GM15510 (cell line): Measurements from ENCODE around the gene GNLY.

Experiments used
- POLR2A ChIP-seq: IDR thresholded peaks from 3 replicates; pipeline ENCODE4 v1.6.1; 2011; ENCODE audit warnings: borderline replicate concordance; ENCODE audit not compliant: insufficient read length; ENCODE audit errors: extremely low read depth

GNLY gene

GRCh38 chr2:85698184-85698879 lies 4.2 kb downstream of the GNLY start:
- TF ChIP-seq POLR2A = no peak

- no peak for TF ChIP-seq POLR2A
Measured at GRCh38 chr2:85698880-85699254, 4.7 kb downstream of the GNLY start.

DNA sequence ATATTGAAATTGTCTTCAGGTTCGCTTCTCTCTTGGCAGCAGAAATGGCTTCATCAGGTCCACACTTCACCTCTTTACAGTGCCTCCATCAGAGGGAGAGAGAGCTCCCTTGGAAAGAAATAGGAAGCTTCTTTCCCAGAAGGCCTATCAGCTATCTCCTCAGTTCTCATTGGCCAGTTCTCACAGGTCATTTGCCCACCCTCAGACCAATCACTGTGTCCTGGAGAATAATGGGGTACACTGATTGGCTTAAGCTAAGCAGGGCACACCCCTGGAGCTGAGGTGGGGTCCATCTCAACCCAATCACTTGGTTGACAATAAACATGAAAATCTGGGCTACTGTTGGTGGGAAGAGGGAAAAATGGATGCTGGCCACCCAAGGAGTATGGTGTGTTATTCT lies 5.2 kb downstream of the GNLY start:
- TF ChIP-seq POLR2A = no peak

DNA sequence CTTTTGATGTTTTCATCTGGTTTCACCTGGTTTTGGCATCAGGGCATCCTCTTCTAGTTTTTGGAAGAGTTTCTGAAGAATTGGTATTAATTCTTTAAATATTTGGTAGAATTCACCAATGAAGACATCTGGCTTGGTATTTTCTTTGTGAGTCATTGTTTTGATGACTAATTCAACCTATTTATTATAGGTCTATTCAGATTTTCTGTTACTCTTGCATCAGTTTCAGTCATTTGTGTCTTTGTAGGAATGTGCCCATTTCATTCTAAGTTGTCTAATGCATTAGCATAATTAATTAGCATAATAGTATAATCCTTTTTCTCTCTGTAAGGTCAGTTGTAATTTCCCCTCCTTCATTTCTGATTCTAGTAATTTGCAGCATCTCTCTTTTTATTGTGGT lies 8.0 kb downstream of the GNLY start:
- TF ChIP-seq POLR2A = no peak

- TF ChIP-seq POLR2A = no peak
Measured at GRCh38 chr2:85702800-85703199, 8.6 kb downstream of the GNLY start.

- TF ChIP-seq POLR2A = no peak
Measured at GRCh38 chr2:85703329-85703728, 9.2 kb downstream of the GNLY start.

DNA sequence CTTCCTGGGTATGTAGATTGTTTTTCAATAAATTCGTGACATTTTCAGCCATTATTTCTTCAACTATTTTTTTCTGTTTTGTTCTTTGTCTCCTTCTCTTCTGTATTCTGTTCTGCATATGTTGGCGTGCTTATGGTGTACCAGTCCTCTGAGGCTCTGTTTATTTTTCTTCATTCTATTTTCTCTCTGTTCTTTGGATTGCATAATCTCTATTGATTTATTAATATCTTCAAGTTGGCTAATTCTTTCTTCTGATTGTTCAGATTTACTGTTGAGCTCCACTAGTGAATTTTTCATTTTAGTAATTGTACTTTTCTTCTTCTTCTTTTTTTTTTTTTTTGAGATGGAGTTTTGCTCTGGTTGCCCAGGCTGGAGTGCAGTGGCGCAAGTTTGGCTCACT lies 9.9 kb downstream of the GNLY start:
- no peak for TF ChIP-seq POLR2A

DNA sequence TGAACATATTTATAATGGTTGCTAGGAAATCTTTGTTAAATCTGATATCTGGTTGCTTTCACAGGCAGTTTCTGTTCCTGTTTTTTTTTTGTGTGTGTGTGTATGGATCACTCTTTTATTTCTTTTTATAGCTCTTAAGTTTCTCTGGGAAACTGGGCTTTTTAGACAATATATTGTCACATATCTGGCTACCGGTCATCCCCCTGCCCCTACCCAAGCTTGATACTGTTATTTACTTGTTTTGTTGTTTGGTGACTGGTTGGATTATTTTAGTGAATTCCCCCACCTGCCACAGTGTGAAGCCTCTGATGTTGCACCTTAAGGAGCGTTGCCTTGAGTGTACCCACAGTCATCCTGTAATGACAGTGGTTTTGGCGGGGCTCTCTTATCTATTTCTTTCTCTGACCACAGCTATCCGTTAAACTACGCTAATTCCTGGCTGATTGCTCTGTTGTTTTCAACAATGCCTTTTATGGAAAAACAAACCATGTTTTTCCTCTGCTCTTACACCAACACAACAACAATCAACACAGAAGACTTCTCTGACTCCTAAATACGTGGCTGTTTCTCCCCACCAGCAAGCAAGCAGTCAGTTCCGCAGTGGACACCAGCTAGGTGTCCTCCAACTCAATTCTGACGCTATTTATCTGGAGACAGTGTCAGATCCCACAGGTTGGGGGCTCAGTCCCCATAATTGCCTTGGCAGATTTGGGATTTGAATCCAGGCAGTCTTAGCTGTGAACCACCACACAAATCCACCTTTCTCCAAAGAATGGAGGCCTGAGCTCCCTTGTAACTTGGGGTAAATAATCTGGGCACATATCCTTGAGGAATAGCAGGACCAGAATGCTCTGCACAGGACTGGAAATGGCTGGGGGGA lies 10.9 kb downstream of the GNLY start:
- no peak for TF ChIP-seq POLR2A

DNA sequence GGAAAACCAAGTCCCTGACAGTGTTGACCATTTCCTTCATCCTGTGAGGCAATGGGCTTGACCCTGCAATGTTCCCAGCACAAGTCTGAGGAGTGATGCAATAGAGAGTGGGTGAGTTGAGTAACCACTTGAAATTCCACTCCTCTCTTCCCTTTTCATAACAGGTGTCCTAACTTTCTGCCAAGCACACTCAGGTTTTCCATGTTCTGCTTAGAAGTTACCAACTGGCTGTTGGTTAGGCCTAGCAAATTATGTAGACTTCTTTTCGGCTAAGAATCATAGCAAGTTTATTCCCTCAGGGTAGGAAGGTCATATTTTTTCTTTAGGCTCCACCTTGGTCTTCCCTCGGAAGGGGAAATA lies 11.5 kb downstream of the GNLY start:
- TF ChIP-seq POLR2A = no peak

GRCh38 chr2:85706063-85706462 lies 11.9 kb downstream of the GNLY start:
- no peak for TF ChIP-seq POLR2A

DNA sequence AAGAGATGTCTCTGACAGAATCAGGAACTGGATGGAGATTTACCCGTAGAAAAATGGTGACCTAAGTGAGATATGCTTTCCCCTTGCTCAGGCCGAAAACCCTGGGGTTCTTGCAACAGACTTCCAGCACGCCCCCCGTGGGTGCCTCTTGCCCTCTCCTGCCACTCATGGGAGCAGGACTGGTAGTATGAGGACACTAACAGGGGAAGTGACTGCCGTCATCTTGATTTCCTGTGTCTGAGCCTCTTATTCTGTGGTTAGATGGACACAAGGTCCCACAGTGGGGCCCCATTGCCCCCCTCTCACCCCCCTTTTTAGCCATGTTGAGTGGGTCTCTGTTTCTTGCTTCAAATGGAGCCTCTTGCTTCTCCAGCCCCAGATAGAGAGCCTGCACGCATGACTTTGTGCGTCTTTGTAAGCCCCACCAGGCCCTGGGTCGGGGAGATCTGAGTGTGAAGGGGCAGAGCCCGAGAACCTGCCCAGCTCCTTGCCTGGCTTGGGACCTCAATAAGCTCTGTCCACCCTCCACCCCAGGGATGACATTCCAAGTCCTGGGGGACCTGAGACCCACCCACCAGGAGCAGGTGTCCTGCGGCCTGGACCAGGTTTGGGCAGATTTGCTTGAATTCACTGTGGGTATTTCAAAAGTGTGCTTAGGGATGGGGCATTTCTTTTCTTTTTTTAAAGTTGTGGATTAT lies 12.6 kb downstream of the GNLY start:
- TF ChIP-seq POLR2A = no peak

GRCh38 chr2:85707304-85707703 lies 13.1 kb downstream of the GNLY start:
- TF ChIP-seq POLR2A = no peak

- no peak for TF ChIP-seq POLR2A
Measured at GRCh38 chr2:85708641-85709040, 14.5 kb downstream of the GNLY start.

GRCh38 chr2:85709401-85709811 lies 15.2 kb downstream of the GNLY start:
- no peak for TF ChIP-seq POLR2A
